Femur (tissue), 1 donor: Measurements from ENCODE around the gene HSPD1.
"Not testable (repeated sequence)": the region's sequence is repeated elsewhere in the genome, so short reads cannot be mapped to it uniquely, and the experiment has no call there.

ENCODE experiments used
- DNase-seq: peaks from one replicate; pipeline ENCODE4 v3.0.0-alpha.2; 2017

Gene HSPD1

DNA sequence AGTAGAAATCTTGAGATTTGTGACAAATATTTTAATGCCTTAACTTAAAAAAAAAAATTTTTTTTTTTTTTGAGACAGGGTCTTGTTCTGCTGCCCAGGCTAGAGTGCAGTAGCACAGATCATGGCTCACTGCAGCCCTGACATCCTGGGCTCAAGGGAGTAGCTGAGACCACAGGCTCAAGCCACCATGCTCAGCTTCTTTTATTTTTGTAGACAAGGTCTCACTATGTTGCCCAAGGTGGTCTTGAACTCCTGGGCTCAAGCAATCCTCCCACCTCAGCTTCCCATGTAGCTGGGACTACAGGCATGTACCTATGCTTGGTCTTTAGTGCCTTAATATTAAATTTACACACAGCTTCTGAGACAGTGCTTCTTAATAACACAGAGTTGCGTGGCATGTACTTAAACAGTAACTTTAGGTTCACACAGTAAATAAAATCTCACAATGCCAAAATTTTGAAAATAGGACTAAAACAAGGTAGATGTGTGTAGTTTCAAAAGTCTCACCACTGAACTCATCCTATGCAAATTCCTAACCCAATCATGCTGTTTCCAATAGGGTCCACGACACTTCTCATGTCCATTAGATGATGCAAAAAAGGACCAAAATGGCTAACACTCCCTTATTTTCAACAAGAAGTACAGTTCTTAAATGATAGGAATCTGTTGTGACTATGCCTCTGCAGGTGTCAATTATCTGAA lies 4.1 kb downstream of the HSPD1 start:
- no peak for DNase-seq

- DNase-seq, result no peak
Measured at GRCh38 chr2:197487385-197487784, 12.3 kb downstream of the HSPD1 start.

- DNase-seq, result no peak
Measured at GRCh38 chr2:197486175-197486574, 13.5 kb downstream of the HSPD1 start.

DNA sequence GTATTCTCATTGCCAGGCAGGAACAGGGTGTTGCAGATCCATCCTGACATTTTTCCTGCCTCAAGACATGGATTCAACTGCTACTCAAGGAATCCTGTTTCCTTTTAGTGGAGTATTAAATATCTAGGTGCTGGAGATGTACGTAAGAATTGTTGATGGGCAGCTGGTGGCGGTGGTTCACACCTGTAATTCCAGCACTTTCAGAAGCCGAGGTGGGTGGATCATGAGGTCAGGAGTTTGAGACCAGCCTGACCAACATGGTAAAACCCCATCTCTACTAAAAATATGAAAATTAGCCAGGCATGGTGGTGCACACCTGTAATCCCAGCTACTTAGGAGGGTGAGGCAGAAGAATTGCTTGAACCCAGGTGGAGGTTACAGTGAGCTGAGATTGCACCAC lies 15.4 kb downstream of the HSPD1 start:
- not testable (repeated sequence) for DNase-seq

DNA sequence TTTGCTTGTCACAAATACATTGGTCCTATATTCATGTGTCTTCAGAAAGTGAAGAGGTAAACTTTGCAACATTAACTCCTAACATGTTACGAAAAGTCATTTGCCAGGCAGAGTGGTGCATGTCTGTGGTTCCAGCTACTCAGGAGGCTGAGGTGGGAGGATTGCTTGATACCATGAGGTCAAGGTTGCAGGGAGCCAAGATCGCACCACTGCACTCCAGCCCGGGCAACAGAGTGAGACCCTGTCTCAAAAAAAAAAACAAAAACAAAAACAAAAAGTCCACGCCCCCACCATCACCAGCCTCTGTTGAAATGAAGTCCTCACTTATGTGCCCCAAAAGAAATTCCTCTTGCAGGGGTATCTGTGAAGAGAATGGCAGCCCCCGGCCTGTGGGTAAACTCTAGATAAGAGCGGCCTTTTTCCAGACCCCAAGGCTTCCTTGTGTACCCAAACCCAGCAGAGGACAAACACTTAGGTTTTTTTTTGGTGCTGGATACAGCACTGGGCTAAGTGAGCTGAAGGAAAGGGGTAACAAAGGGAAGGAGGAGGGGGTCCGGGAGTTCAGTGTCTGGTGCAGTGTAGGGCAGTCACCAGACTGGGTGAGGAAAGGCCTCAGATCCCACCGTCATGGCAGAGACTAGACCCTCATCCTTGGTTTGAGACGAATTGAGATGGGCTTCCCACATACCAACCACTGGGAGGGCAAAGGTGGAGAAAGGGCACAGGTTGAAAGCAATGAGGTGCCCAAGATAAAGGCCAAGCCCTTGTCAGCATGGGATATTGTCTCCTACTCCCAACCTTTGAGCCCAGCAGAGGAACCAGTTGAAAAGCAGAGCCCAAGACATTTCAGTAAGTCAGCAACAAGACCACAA lies 19.2 kb downstream of the HSPD1 start:
- DNase-seq, result no peak

- DNase-seq, result no peak
Measured at GRCh38 chr2:197477797-197478196, 21.8 kb downstream of the HSPD1 start.

GRCh38 chr2:197472166-197472565 lies 27.5 kb downstream of the HSPD1 start:
- DNase-seq, result no peak

GRCh38 chr2:197464175-197464574 lies 35.5 kb downstream of the HSPD1 start:
- DNase-seq, result no peak

DNA sequence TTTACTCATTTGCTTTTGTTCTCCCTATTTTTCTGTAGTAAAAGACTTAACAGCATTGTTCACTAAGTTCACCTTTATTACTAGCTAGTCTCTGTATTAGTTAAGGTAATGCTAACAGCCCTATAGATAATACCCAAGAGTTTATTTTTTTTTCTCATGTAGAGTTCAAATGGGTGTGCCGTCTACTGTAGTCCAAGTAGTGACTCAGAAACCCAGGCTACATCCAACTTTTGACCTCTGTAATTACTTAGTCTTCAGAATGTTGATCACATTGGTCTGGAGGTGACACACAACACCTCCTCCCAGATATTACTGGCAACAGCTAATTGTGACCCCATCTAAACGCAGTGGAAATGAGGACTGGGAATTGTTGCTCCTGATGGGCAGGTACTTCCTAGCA lies 38.6 kb downstream of the HSPD1 start:
- DNase-seq, result no peak

- DNase-seq, result no peak
Measured at GRCh38 chr2:197460649-197461048, 39.0 kb downstream of the HSPD1 start.

DNA sequence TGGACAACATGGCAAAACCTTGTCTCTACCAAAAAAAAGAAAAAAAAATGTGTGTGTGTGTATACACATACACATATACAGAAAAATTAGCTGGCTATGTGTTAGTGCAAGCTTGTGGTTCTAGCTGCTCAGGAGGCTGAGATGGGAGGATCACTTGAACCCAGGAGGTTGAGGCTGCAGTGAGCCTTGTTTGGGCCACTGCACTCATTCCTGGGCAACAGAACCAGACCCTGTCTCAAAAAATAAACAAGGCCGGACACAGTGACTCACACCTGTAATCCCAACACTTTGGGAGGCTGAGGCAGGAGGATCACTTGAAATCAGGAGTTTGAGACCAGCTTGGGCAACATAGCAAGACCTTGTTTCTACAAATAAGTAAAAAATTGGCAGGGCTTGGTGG lies 44.2 kb downstream of the HSPD1 start:
- DNase-seq, result no peak

- DNase-seq, result no peak
Measured at GRCh38 chr2:197454923-197455322, 44.7 kb downstream of the HSPD1 start.

DNA sequence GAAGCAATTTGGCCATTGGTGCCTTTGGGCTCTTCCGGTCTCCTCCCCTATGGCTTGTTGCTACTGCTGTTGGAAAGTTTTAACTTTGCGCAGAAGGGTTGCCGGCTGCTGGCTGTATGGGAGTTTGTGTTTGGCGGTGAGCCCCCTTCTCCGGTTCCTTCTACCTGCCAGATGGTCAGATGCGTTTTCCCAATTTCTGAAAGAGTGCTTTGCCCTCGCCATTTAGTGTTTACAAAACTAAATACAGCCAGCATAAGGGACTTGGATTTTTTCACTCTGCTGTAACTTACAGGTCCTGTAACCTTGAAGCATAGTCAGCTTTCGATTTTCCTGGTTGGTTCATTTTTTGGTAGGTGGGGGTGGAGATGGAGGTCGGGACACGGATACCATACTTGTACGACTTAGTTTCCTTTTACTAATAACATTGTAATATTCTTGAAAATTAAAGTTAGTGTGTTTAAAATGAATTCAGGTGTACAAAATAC lies 45.7 kb downstream of the HSPD1 start:
- DNase-seq, result peak; percentile 88

- peak; percentile 100 for DNase-seq
Measured at GRCh38 chr2:197453123-197453913, 46.3 kb downstream of the HSPD1 start, which contains the start of gene COQ10B. COQ10B (plus strand) TSS chr2:197453552; CDS start chr2:197453561, 9 bp downstream.

- no peak for DNase-seq
Measured at GRCh38 chr2:197452754-197453122, 46.9 kb downstream of the HSPD1 start.

DNA sequence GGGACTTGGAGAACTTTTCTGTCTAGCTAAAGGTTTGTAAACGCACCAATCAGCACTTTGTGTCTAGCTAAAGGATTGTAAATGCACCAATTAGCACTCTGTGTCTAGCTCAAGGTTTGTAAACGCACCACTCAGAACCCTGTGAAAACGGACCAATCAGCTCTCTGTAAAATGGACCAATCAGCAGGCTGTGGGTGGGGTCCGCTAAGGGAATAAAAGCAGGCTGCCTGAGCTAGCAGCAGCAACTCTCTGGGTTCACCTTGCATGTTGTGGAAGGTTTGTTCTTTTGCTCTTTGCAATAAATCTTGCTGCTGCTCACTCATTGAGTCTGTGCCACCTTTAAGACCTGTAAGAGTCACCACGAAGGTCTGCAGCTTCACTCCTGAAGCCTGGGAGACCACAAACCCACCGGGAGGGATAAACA lies 48.7 kb downstream of the HSPD1 start:
- not testable (repeated sequence) for DNase-seq

DNA sequence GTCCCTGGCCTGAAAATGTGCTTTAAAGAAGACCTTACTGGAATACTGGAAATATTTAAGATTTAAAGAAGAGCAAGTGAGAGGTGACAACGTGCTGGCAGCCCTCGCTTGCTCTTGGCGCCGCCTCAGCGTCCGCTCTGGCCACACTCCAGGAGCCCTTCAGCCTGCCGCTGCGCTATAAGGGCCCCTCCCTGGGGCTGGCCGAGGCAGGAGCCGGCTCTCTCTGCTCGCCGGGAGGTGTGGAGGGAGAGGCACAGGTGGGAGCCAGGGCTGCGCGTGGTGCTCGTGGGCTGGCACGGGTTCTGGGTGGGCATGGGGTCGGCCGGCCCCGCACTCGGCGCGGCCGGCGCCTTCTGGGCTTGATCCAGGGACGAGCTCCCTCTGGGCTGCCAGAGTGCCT lies 49.2 kb downstream of the HSPD1 start:
- no peak for DNase-seq

DNA sequence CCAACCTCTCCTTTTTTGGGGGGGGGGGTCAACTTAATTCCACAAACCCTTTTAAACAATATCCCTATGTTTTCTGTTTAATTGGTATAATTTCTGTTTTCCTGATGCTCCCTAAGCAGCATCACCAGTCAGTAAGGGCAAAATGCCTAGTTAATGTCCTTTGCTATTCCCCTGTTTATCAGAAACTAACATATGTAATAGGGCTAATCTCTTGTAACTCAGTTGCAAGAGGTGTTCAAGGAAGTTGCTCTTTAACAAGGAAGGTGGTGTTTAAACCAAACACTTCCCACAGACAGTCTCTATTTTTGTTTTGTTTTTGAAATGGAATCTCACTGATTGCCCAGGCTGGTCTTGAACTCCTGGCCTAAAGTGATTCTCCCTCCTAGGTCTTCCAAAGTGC lies 52.8 kb downstream of the HSPD1 start:
- DNase-seq, result no peak

GRCh38 chr2:197445746-197446145 lies 53.9 kb downstream of the HSPD1 start:
- DNase-seq, result no peak

GRCh38 chr2:197442857-197443256 lies 56.8 kb downstream of the HSPD1 start:
- no peak for DNase-seq

GRCh38 chr2:197437380-197437779 lies 62.3 kb downstream of the HSPD1 start:
- DNase-seq, result no peak
